Adrenal gland (tissue), 12 donors: ENCODE data around the gene KCNQ4. TPM values are rescaled to one million over a fixed set of nuclear protein-coding genes. Genes with fewer than 3 reads are reported as not detected.

Experiments
- DNase-seq, 7 donors: peaks; one replicate each; pipeline ENCODE4 v3.0.0-alpha.2; 2019 to 2020
- H3K27ac ChIP-seq, 5 donors: fragments of 200-600 bp; sonication (generic) in 4 of 5; 1 replicate in 3 of 5; 2 replicates in 2 of 5; pipeline versions ENCODE4 v1.5.1 to v1.8.0; 2016 to 2020; ENCODE audit warnings: mild to moderate bottlenecking in 1 of 5
- H3K27me3 ChIP-seq: fragments of 200-600 bp; 2 replicates; pipeline ENCODE4 v1.8.0; 2021
- H3K36me3 ChIP-seq, 2 donors: fragments of 200-600 bp; replicated peaks in 1 of 2; 1 replicate in 1 of 2; 2 replicates in 1 of 2; pipeline versions ENCODE4 v1.5.1 to v1.8.0; 2018 to 2022
- H3K4me1 ChIP-seq, 2 donors: fragments of 200-600 bp; replicated peaks in 1 of 2; 1 replicate in 1 of 2; 2 replicates in 1 of 2; pipeline versions ENCODE4 v1.5.1 to v1.8.0; 2018 to 2021
- H3K4me3 ChIP-seq, 4 donors: fragments of 200-600 bp; sonication (generic) in 3 of 4; one replicate each; pipeline ENCODE4 v1.5.1; 2016 to 2018
- H3K9me3 ChIP-seq, 3 donors: fragments of 200-600 bp; sonication (generic) in 1 of 3; replicated peaks in 1 of 3; 1 replicate in 2 of 3; 2 replicates in 1 of 3; pipeline versions ENCODE4 v1.5.1 to v1.8.0; 2016 to 2021
- CTCF ChIP-seq, 6 experiments: fragments of 450-650 bp in 4 of 6; fragments of 200-600 bp in 2 of 6; sonication (generic) in 1 of 6; IDR thresholded peaks; 1 replicate in 5 of 6; 2 replicates in 1 of 6; pipeline versions ENCODE4 v1.5.1 to v1.8.0; 2016 to 2021; ENCODE audit warnings: antibody characterized with exemption in 6 of 6, mild to moderate bottlenecking in 2 of 6, moderate library complexity in 1 of 6
- POLR2A ChIP-seq, 2 donors: fragments of 450-650 bp; IDR thresholded peaks; one replicate each; pipeline ENCODE4 v1.6.1; 2017; ENCODE audit warnings: antibody characterized with exemption in 2 of 2, mild to moderate bottlenecking in 2 of 2, moderate library complexity in 1 of 2
- WGBS, 4 donors: extraction: QIAGEN DNeasy Blood & Tissue Kit in 2 of 4; methylation state at CpG; one replicate each; pipeline versions ENCODE4 v1.1.5 to v1.1.7; 2013 to 2017; 5-methylcytosine and 5-hydroxymethylcytosine counted together
- intact Hi-C, 2 donors: fragments of 100-400 bp; cut with DNase I; formaldehyde crosslinking; loops; one replicate each; pipeline versions ENCODE4 v1.14.1 to v1.15.0; 2022 to 2023
- polyA plus RNA-seq, 3 donors: library from polyadenylated mRNA; stranded (reverse); fragments of 200-250 nt in 2 of 3; fragments of 350-450 nt in 1 of 3; fragmentation: Illumina TruSeq in 1 of 3; extraction: RNeasy Lipid Tissue Mini Kit (QIAGEN cat#74804) in 1 of 3; gene quantifications; one replicate each; pipeline ENCODE4 v1.2.3, GENCODE V29; 2013 to 2014
- total RNA-seq, 9 donors: library from RNA; depleted of rRNA in 4 of 9; stranded (reverse); fragments of >200 nt in 4 of 9; fragments of 120-200 nt in 1 of 9; fragmentation: NEBNext Ultra II Directional in 1 of 9; extraction: Animal tissue kit (Norgen Biotek cat#: 25700) in 1 of 9; gene quantifications; one replicate each; pipeline versions ENCODE4 v1.1.0 to v1.2.4, GENCODE V29; 2013 to 2023
- donor health status: healthy with polysubstance abuse.
- donor health status: Bipolar disorder and iron deficiency.
- donor health status: DM: yes; HTN: yes; CAD: no.
- donor health status: DM: no; HTN: no; CAD: no.
- donor health status: DM: no; HTN: no; CAD: no.
- donor health status: DM: yes; HTN: yes; CAD: no.

Gene KCNQ4
- total and polyA plus RNA-seq, 12 donors = 0.06 to 1.0 (median 0.29) TPM; not detected in 2

- H3K27ac ChIP-seq = no peak overlapping the region
Observed at GRCh38 chr1:40803902-40804301, 20.3 kb downstream of the KCNQ4 start.

GRCh38 chr1:40806240-40806639 lies 22.7 kb downstream of the KCNQ4 start:
- 78 to 89% (median 83%) methylated on average over 3 of the region's 3 CpGs for WGBS, 4 donors
- no peak for DNase-seq
- Histone ChIP-seq H3K4me3 (no peak overlapping the region), H3K36me3 (no peaks in the 10 kb centered on the region), H3K4me1 (peaks cover 7 to 8% of the 10 kb centered on the region in 2 donors), H3K27ac (no peak overlapping the region), H3K27me3 (no peaks in the 10 kb centered on the region), H3K9me3 (no peaks in the 10 kb centered on the region)
- TF ChIP-seq CTCF (IDR thresholded peaks at IDR 0.05) (no peak), POLR2A (IDR thresholded peaks at IDR 0.05) (no peak)
- intact Hi-C loops = no loop called here

More at GRCh38 chr1:40803902-40804301, 20.3 kb downstream of the KCNQ4 start:
- intact Hi-C loops = no loop called here
- TF ChIP-seq POLR2A (IDR thresholded peaks at IDR 0.05) = no peak
- TF ChIP-seq CTCF (IDR thresholded peaks at IDR 0.05) = no peak
- Histone ChIP-seq H3K27me3 (no peaks in the 10 kb centered on the region), H3K4me1 (peaks cover 7 to 18% of the 10 kb centered on the region in 2 donors), H3K4me3 (no peak overlapping the region), H3K36me3 (no peaks in the 10 kb centered on the region), H3K9me3 (no peaks in the 10 kb centered on the region)
- no peak for DNase-seq
- WGBS, 4 donors = 68 to 91% (median 76%) methylated on average over 2 of the region's 2 CpGs

- WGBS, 4 donors = 73 to 86% (median 74%) methylated on average over 8 to 20 of the region's 20 CpGs
- Histone ChIP-seq H3K36me3 (no peaks in the 10 kb centered on the region), H3K4me3 (no peak overlapping the region), H3K9me3 (no peaks in the 10 kb centered on the region), H3K27ac (peak overlapping the region in 1 of 5 donors; percentile 17), H3K4me1 (peaks cover 1 to 2% of the 10 kb centered on the region in 2 donors), H3K27me3 (no peaks in the 10 kb centered on the region)
- DNase-seq = no peak
- TF ChIP-seq CTCF (IDR thresholded peaks at IDR 0.05) (no peak), POLR2A (IDR thresholded peaks at IDR 0.05) (no peak)
- intact Hi-C loops = no loop called here
Observed at GRCh38 chr1:40806731-40807695, 23.4 kb downstream of the KCNQ4 start.

DNA sequence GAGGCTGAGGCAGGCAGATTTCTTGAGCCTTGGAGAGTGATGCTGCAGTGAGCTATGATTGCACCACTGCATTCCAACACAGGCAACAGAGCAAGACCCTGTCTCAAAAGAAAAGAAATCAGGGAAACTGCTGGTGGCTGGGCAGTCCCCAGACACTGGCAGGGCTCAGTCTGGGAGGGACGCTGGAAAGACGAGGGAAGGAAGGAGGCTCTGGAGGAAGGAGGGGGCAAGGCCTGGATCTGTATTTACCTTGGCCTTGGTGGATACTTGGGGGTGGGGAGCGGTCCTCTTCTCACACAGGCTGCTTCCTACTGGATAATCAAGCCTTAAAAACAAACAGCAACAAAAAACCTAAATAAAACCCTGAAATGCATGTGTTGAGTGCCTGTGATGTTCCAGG lies 24.4 kb downstream of the KCNQ4 start:
- no peaks in the 10 kb centered on the region for H3K9me3 ChIP-seq
- WGBS, 4 donors = 71 to 75% (median 72%) methylated on average over 3 of the region's 3 CpGs
- intact Hi-C loops = no loop called here
- TF ChIP-seq CTCF (IDR thresholded peaks at IDR 0.05) (no peak), POLR2A (IDR thresholded peaks at IDR 0.05) (no peak)
- no peak for DNase-seq
- H3K27me3 ChIP-seq = no peaks in the 10 kb centered on the region
- H3K36me3 ChIP-seq = no peaks in the 10 kb centered on the region
- no peak overlapping the region for H3K4me3 ChIP-seq
- no peaks in the 10 kb centered on the region for H3K4me1 ChIP-seq
- H3K27ac ChIP-seq = no peak overlapping the region
